NCI-H345 (cell line): Measurements from ENCODE around the gene C1GALT1.

Experiments
- DNase-seq: peaks from one replicate; lab custom pipeline; 2025; lab: John Stamatoyannopoulos, UW

C1GALT1 gene

GRCh38 chr7:7272294-7272693, 90.0 kb downstream of the C1GALT1 start:
- no peak for DNase-seq

- DNase-seq = no peak
Observed at GRCh38 chr7:7274782-7275181, 92.4 kb downstream of the C1GALT1 start.

- DNase-seq = no peak
Observed at GRCh38 chr7:7276161-7276560, 93.8 kb downstream of the C1GALT1 start.

GRCh38 chr7:7290429-7291122, 108.2 kb downstream of the C1GALT1 start:
- DNase-seq = no peak

GRCh38 chr7:7292085-7292484, 109.7 kb downstream of the C1GALT1 start:
- DNase-seq = no peak

GRCh38 chr7:7292608-7293007, 110.3 kb downstream of the C1GALT1 start:
- no peak for DNase-seq

GRCh38 chr7:7293092-7293491, 110.7 kb downstream of the C1GALT1 start:
- DNase-seq = no peak

- no peak for DNase-seq
Observed at GRCh38 chr7:7294911-7295310, 112.6 kb downstream of the C1GALT1 start.
